H1 (cell line): Measurements from ENCODE around the gene EXOG. TPM values are rescaled to one million over a fixed set of nuclear protein-coding genes. Genes with fewer than 3 reads are reported as not detected.
A peak's percentile ranks its signal among the peaks of the same experiment; 100 is the strongest.

Experiments
- CTCF ChIA-PET: fragments of 300-600 bp; sonication (Branson Sonifier 250); formaldehyde crosslinking; loops from one replicate; lab custom pipeline; 2021; ENCODE audit not compliant: partially characterized antibody; lab: Charles Lee
- POLR2A ChIA-PET: fragments of 300-600 bp; sonication (Branson Sonifier 250); formaldehyde crosslinking; loops from one replicate; lab custom pipeline; 2021; ENCODE audit warnings: inconsistent platforms; ENCODE audit not compliant: partially characterized antibody; lab: Charles Lee
- DNase-seq, 2 experiments: peaks; one replicate each; pipeline versions ENCODE4 v3.0.0 to v3.0.0-alpha.2; 2010 to 2022; ENCODE audit warnings: low spot score in 2 of 2, low read depth in 1 of 2, mixed read lengths in 1 of 2
- FAIRE-seq: peaks from 2 replicates; lab custom pipeline; 2011; peaks lifted over from hg19 to GRCh38; lab: Jason Lieb, UNC
- H2AFZ ChIP-seq: 2 replicates; pipeline ENCODE4 v1.8.1; 2012; ENCODE audit warnings: low read length, inconsistent platforms
- H2AK5ac ChIP-seq: 2 replicates; pipeline ENCODE4 v1.6.1; 2013; ENCODE audit warnings: low read depth, low read length
- H2BK120ac ChIP-seq: replicated peaks from 2 replicates; pipeline ENCODE3; 2013; ENCODE audit warnings: low read depth, low read length, inconsistent platforms
- H2BK12ac ChIP-seq: 2 replicates; pipeline ENCODE4 v1.6.1; 2013; ENCODE audit warnings: low read depth, low read length
- H2BK15ac ChIP-seq: 2 replicates; pipeline ENCODE4 v1.6.1; 2013; ENCODE audit warnings: low read length
- H2BK20ac ChIP-seq: 2 replicates; pipeline ENCODE4 v1.6.1; 2013; ENCODE audit warnings: low read length
- H2BK5ac ChIP-seq: 2 replicates; pipeline ENCODE4 v1.6.1; 2013; ENCODE audit warnings: low read depth, low read length
- H3K14ac ChIP-seq: 2 replicates; pipeline ENCODE4 v1.6.1; 2013; ENCODE audit warnings: inconsistent platforms; ENCODE audit not compliant: insufficient read length
- H3K18ac ChIP-seq: 2 replicates; pipeline ENCODE4 v1.6.1; 2013; ENCODE audit warnings: low read length; ENCODE audit errors: extremely low read depth
- H3K23ac ChIP-seq: 2 replicates; pipeline ENCODE4 v1.6.1; 2013; ENCODE audit warnings: inconsistent platforms; ENCODE audit not compliant: insufficient read length
- H3K23me2 ChIP-seq: 2 replicates; pipeline ENCODE4 v1.6.1; 2013; ENCODE audit warnings: low read depth, low read length
- H3K27ac ChIP-seq: 2 replicates; pipeline ENCODE4 v1.6.1; 2011; ENCODE audit warnings: low read depth, low read length, inconsistent platforms
- H3K27me3 ChIP-seq, 4 experiments: replicated peaks in 1 of 4; 1 replicate in 1 of 4; 2 replicates in 3 of 4; pipeline versions ENCODE4 v1.6.1 to v1.8.1; 2011 to 2013; ENCODE audit warnings: low read length in 3 of 4, mild to moderate bottlenecking in 3 of 4, inconsistent platforms in 2 of 4, mixed read lengths in 2 of 4, moderate library complexity in 1 of 4; ENCODE audit not compliant: control insufficient read depth in 3 of 4, insufficient read depth in 3 of 4; ENCODE audit errors: extremely low read depth in 1 of 4
- H3K36me3 ChIP-seq, 4 experiments: 2 replicates each; pipeline versions ENCODE4 v1.6.1 to v1.8.1; 2011 to 2013; ENCODE audit warnings: mild to moderate bottlenecking in 4 of 4, low read length in 3 of 4, moderate library complexity in 2 of 4, control low read depth in 1 of 4, inconsistent platforms in 1 of 4; ENCODE audit not compliant: insufficient read depth in 4 of 4, control insufficient read depth in 2 of 4
- H3K4ac ChIP-seq: replicated peaks from 2 replicates; pipeline ENCODE3; 2013; ENCODE audit warnings: low read length, low read depth, mixed read lengths, inconsistent platforms; ENCODE audit not compliant: insufficient read length
- H3K4me1 ChIP-seq, 4 experiments: replicated peaks in 1 of 4; 1 replicate in 1 of 4; 2 replicates in 3 of 4; pipeline versions ENCODE4 v1.6.1 to v1.8.1; 2011 to 2013; ENCODE audit warnings: low read length in 3 of 4, inconsistent platforms in 2 of 4, mixed read lengths in 1 of 4; ENCODE audit not compliant: insufficient read depth in 4 of 4, control insufficient read depth in 3 of 4
- H3K4me2 ChIP-seq, 2 experiments: 2 replicates each; pipeline versions ENCODE4 v1.6.1 to v1.8.1; 2011 to 2013; ENCODE audit warnings: low read depth in 2 of 2, low read length in 2 of 2, control low read depth in 1 of 2, inconsistent platforms in 1 of 2, mild to moderate bottlenecking in 1 of 2; ENCODE audit not compliant: insufficient read depth in 1 of 2
- H3K4me3 ChIP-seq, 4 experiments: fragments of 200-600, 300-600 bp in 1 of 4; sonication (generic), shearing (Covaris generic), sonication (Bioruptor Twin) in 1 of 4; 2 replicates each; pipeline versions ENCODE4 v1.5.1 to v1.8.1; 2011 to 2016; ENCODE audit warnings: low read length in 4 of 4, low read depth in 3 of 4, control low read depth in 2 of 4, inconsistent platforms in 2 of 4, mild to moderate bottlenecking in 2 of 4, mixed read lengths in 1 of 4, moderate library complexity in 1 of 4; ENCODE audit not compliant: insufficient read depth in 2 of 4; ENCODE audit errors: extremely low read depth in 1 of 4
- H3K56ac ChIP-seq: replicated peaks from 2 replicates; pipeline ENCODE3; 2013; ENCODE audit warnings: low read depth, mild to moderate bottlenecking, mixed read lengths, low read length, inconsistent platforms; ENCODE audit not compliant: insufficient read length
- H3K79me1 ChIP-seq: 2 replicates; pipeline ENCODE4 v1.6.1; 2013; ENCODE audit warnings: low read depth, low read length, control low read depth
- H3K79me2 ChIP-seq, 2 experiments: 2 replicates each; pipeline versions ENCODE4 v1.6.1 to v1.8.1; 2012 to 2013; ENCODE audit warnings: low read length in 2 of 2, mild to moderate bottlenecking in 2 of 2, inconsistent platforms in 1 of 2; ENCODE audit not compliant: insufficient read depth in 2 of 2, control insufficient read depth in 1 of 2
- H3K9ac ChIP-seq, 4 experiments: replicated peaks in 1 of 4; 1 replicate in 1 of 4; 2 replicates in 3 of 4; pipeline versions ENCODE4 v1.6.1 to v1.8.1; 2011 to 2013; ENCODE audit warnings: low read depth in 3 of 4, low read length in 3 of 4, control low read depth in 2 of 4, mild to moderate bottlenecking in 2 of 4, moderate library complexity in 2 of 4, inconsistent platforms in 1 of 4; ENCODE audit errors: extremely low read depth in 1 of 4
- H3K9me3 ChIP-seq, 2 experiments: 2 replicates each; pipeline versions ENCODE4 v1.6.1 to v1.8.1; 2012 to 2013; ENCODE audit warnings: mild to moderate bottlenecking in 2 of 2, moderate library complexity in 2 of 2, control low read depth in 1 of 2, inconsistent platforms in 1 of 2, low read depth in 1 of 2, low read length in 1 of 2, mixed read lengths in 1 of 2; ENCODE audit not compliant: insufficient read depth in 2 of 2
- H4K20me1 ChIP-seq, 2 experiments: replicated peaks in 1 of 2; 2 replicates each; pipeline versions ENCODE3 to v1.8.1; 2011 to 2013; ENCODE audit warnings: inconsistent platforms in 2 of 2, low read length in 2 of 2, mild to moderate bottlenecking in 1 of 2; ENCODE audit not compliant: insufficient read depth in 2 of 2, control insufficient read depth in 1 of 2
- H4K5ac ChIP-seq: 2 replicates; pipeline ENCODE4 v1.6.1; 2013; ENCODE audit warnings: low read length, low read depth, mixed read lengths, inconsistent platforms; ENCODE audit not compliant: insufficient read length
- H4K8ac ChIP-seq: 2 replicates; pipeline ENCODE4 v1.8.0; 2013; ENCODE audit warnings: mild to moderate bottlenecking, moderate library complexity, low read length, inconsistent platforms; ENCODE audit not compliant: insufficient read depth; ENCODE audit errors: extremely low read depth
- H4K91ac ChIP-seq: replicated peaks from 2 replicates; pipeline ENCODE3; 2013; ENCODE audit warnings: low read length, mixed read lengths, inconsistent platforms; ENCODE audit not compliant: insufficient read length
- BRCA1 ChIP-seq: IDR thresholded peaks from 2 replicates; pipeline ENCODE4 v1.6.1; 2012; ENCODE audit warnings: low read depth, low read length, improper control_type of control experiment
- CBX8 ChIP-seq: fragments of 300-800, 300-1000 bp; sonication (generic); IDR thresholded peaks from 2 replicates; pipeline ENCODE4 v1.7.1; 2016; ENCODE audit warnings: low read depth, low read length, borderline replicate concordance
- CHD1 ChIP-seq: IDR thresholded peaks from 2 replicates; pipeline ENCODE4 v1.6.1; 2012; ENCODE audit warnings: low read depth, low read length, improper control_type of control experiment
- EGR1 ChIP-seq: IDR thresholded peaks from 2 replicates; pipeline ENCODE4 v1.6.1; 2011; ENCODE audit warnings: low read depth, low read length, borderline replicate concordance
- KDM5A ChIP-seq: fragments of 200-600 bp; IDR thresholded peaks from 2 replicates; pipeline ENCODE4 v1.7.1; 2012; ENCODE audit warnings: mild to moderate bottlenecking, low read length, inconsistent platforms, mixed read lengths
- RBBP5 ChIP-seq: IDR thresholded peaks from 2 replicates; pipeline ENCODE4 v1.7.1; 2012; ENCODE audit warnings: low read depth, mild to moderate bottlenecking, inconsistent platforms, low read length, moderate library complexity, borderline replicate concordance
- SIX5 ChIP-seq: IDR thresholded peaks from 2 replicates; pipeline ENCODE4 v1.6.1; 2011; ENCODE audit warnings: mild to moderate bottlenecking, low read depth, low read length
- SP2 ChIP-seq: IDR thresholded peaks from 2 replicates; pipeline ENCODE4 v1.6.1; 2012; ENCODE audit warnings: mild to moderate bottlenecking, low read length, inconsistent platforms
- WGBS, 2 experiments: shearing (Covaris generic) in 1 of 2; methylation state at CpG; one replicate each; pipeline versions ENCODE4 v1.1.6 to v1.1.7; 2013 to 2015; ENCODE audit warnings: low lambda C conversion rate in 2 of 2, mixed read lengths in 2 of 2, inconsistent platforms in 1 of 2, low coverage in 1 of 2, missing lambda C conversion rate in 1 of 2; ENCODE audit not compliant: insufficient replicate concordance in 2 of 2, insufficient coverage in 1 of 2, insufficient read length in 1 of 2; ENCODE audit errors: extremely low coverage in 1 of 2, missing lambda C conversion rate in 1 of 2; 5-methylcytosine and 5-hydroxymethylcytosine counted together
- polyA plus RNA-seq, 7 experiments: library from polyadenylated mRNA; depleted of rRNA in 3 of 7; stranded (reverse) in 5 of 7; unstranded in 2 of 7; fragments of >200 nt in 5 of 7; fragments of 200-250 nt in 2 of 7; gene quantifications; 1 replicate in 5 of 7; 2 replicates in 1 of 7; 4 replicates in 1 of 7; pipeline versions ENCODE4 v1.2.1 to v1.2.3, GENCODE V29; 2011 to 2013; ENCODE audit warnings: missing spikeins in 2 of 7, mixed read lengths in 2 of 7
- total RNA-seq: library from RNA; stranded (reverse); fragmentation: NEBNext Ultra II Directional; extraction: Animal tissue kit (Norgen Biotek cat#: 25700); gene quantifications from 2 replicates; pipeline ENCODE4 v1.2.1, GENCODE V29; 2021

EXOG gene
- total and polyA plus RNA-seq, 2 of the 8 experiments (the other 6 are each of a cell fraction or from before 2014, with no cell fraction given), result 7.2 to 12.9 TPM

- Histone ChIP-seq H2BK15ac (no peak overlapping the region), H3K27me3 (no peaks in the 10 kb centered on the region), H3K18ac (no peak overlapping the region), H2BK12ac (no peak overlapping the region), H3K27ac (no peak overlapping the region), H3K4me2 (no peak overlapping the region), H3K79me1 (no peaks in the 10 kb centered on the region), H2AFZ (no peak overlapping the region), H3K4ac (no peak overlapping the region), H3K4me1 (no peaks in the 10 kb centered on the region), H4K5ac (no peak overlapping the region), H4K8ac (no peak overlapping the region), H4K20me1 (peaks cover 0 to 1% of the 10 kb centered on the region in 2 experiments), H2BK5ac (no peak overlapping the region), H3K23ac (no peak overlapping the region), H4K91ac (no peak overlapping the region), H2BK20ac (no peak overlapping the region), H2BK120ac (no peak overlapping the region), H3K14ac (no peak overlapping the region), H3K4me3 (no peak overlapping the region), H3K9ac (no peak overlapping the region), H3K23me2 (no peaks in the 10 kb centered on the region; the same call in 1 of the 2 replicates), H2AK5ac (no peak overlapping the region), H3K79me2 (no peaks in the 10 kb centered on the region), H3K36me3 (no peaks in the 10 kb centered on the region), H3K56ac (no peak overlapping the region), H3K9me3 (no peaks in the 10 kb centered on the region)
- 80% methylated on average over 4 of the region's 4 CpGs; no CpG with 5 or more reads in 1 of the 2 experiments for WGBS, 2 experiments
- DNase-seq, result peak in 1 of 2 experiments; percentile 33
- CTCF ChIA-PET, result interaction anchor here (0.6 to 1.4 kb wide), 4 partner anchors 19 to 126 kb away, joined by 3 to 4 read pairs (median 3); no protein-coding TSS in a partner anchor
- POLR2A ChIA-PET, result no interaction called here
- no peak for TF ChIP-seq EGR1
- TF ChIP-seq CHD1, result no peak
- TF ChIP-seq SIX5, result no peak
- no peak for TF ChIP-seq SP2
- TF ChIP-seq RBBP5, result no peak
- no peak for TF ChIP-seq BRCA1
- TF ChIP-seq CBX8, result no peak
- no peak for TF ChIP-seq KDM5A
- FAIRE-seq, result no peak
These were observed 71.4 kb downstream of the EXOG start for GRCh38 chr3:38567498-38567897.
